Transverse colon (tissue), 4 donors: ENCODE data around the gene MESD. TPM values are rescaled to one million over a fixed set of nuclear protein-coding genes. Genes with fewer than 3 reads are reported as not detected.

Source experiments
- DNase-seq: peaks from one replicate; pipeline ENCODE4 v3.0.0-alpha.2; 2019
- H3K27ac ChIP-seq, 4 donors: fragments of 200-600 bp; sonication (generic); 2 replicates each; pipeline ENCODE4 v1.5.1; 2016 to 2018; ENCODE audit warnings: inconsistent platforms in 4 of 4
- H3K27me3 ChIP-seq: fragments of 200-600 bp; sonication (generic); 2 replicates; pipeline ENCODE4 v1.5.1; 2017; ENCODE audit warnings: inconsistent platforms
- H3K36me3 ChIP-seq, 4 donors: fragments of 200-600 bp; sonication (generic); 2 replicates each; pipeline ENCODE4 v1.5.1; 2017 to 2019; ENCODE audit warnings: inconsistent platforms in 4 of 4
- H3K4me1 ChIP-seq, 4 donors: fragments of 200-600 bp; sonication (generic); 2 replicates each; pipeline ENCODE4 v1.5.1; 2017 to 2020; ENCODE audit warnings: inconsistent platforms in 4 of 4
- H3K4me3 ChIP-seq, 4 donors: fragments of 200-600 bp; sonication (generic); 1 replicate in 1 of 4; 2 replicates in 3 of 4; pipeline versions ENCODE4 v1.5.1 to v1.6.1; 2017 to 2019; ENCODE audit warnings: inconsistent platforms in 4 of 4
- H3K9me3 ChIP-seq, 2 donors: fragments of 200-600 bp; sonication (generic); 2 replicates each; pipeline ENCODE4 v1.5.1; 2017 to 2019; ENCODE audit warnings: inconsistent platforms in 2 of 2
- EP300 ChIP-seq: sonication (generic); formaldehyde crosslinking; IDR thresholded peaks from one replicate; pipeline ENCODE4 v1.6.1; 2017; ENCODE audit warnings: antibody characterized with exemption, low read depth
- POLR2A ChIP-seq: fragments of 450-650 bp; IDR thresholded peaks from one replicate; pipeline ENCODE4 v1.6.1; 2016; ENCODE audit warnings: antibody characterized with exemption, mild to moderate bottlenecking, moderate library complexity
- POLR2AphosphoS5 ChIP-seq, 3 donors: sonication (generic); formaldehyde crosslinking; IDR thresholded peaks; one replicate each; pipeline ENCODE4 v1.6.1; 2016; ENCODE audit warnings: antibody characterized with exemption in 3 of 3
- WGBS, 2 donors: methylation state at CpG; one replicate each; pipeline ENCODE4 v1.1.5; 2018; ENCODE audit warnings: low coverage in 1 of 2; 5-methylcytosine and 5-hydroxymethylcytosine counted together
- in situ Hi-C, 4 donors: fragments of 200-750 bp; cut with MboI; loops; one replicate each; pipeline versions ENCODE4 v1.15.0 to v1.15.1; 2017; ENCODE audit warnings: low sequenced_read_pairs in 3 of 4, low pct_ligation_motif_present in 1 of 4, low pct_unique_long_range_greater_than_20kb in 1 of 4
- intact Hi-C: fragments of 100-400 bp; cut with DNase I; formaldehyde crosslinking; loops from one replicate; pipeline ENCODE4 v1.15.1; 2023; ENCODE audit warnings: low total_unique reads
- total RNA-seq, 4 donors: library from RNA; depleted of rRNA; stranded (reverse); fragments of >200 nt; gene quantifications; one replicate each; pipeline ENCODE4 v1.1.0, GENCODE V29; 2016
- TF ChIP-seq, protein P1 (sequence below), 5 experiments: fragments of 200-600 bp in 3 of 5; fragments of 450-650 bp in 2 of 5; sonication (generic) in 3 of 5; IDR thresholded peaks; 1 replicate in 2 of 5; 2 replicates in 3 of 5; pipeline ENCODE4 v1.5.1; 2016 to 2017; ENCODE audit warnings: antibody characterized with exemption in 5 of 5, inconsistent platforms in 3 of 5, mild to moderate bottlenecking in 2 of 5, moderate library complexity in 1 of 5

Gene MESD
- total RNA-seq, 4 donors from 2014 or later: 15.8 to 39.3 (median 19.2) TPM

DNA sequence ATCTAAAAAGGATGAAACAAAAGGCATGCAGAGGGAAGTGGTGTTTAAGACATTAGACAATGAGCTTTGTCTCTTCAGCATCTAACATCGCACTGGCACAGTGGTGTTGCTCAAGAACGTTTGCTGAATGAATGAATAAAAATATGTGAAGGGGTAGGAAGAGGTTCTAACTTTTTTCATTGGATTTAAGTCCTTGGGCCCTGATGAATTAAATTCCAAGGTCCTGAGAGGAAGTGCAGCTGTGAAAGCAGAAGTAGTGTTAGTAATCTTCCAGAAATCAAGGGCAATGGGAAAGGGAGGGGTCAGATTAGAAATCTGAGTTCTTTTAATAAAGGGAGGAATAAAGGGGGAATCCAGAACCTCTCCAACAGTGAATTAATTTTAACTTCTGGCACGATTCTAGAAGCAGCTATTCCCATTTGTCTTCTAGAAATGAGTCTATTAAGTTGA is 40.7 kb upstream of the MESD start:
- no peaks in the 10 kb centered on the region for H3K27me3 ChIP-seq
- intact Hi-C loops: no loop called here
- H3K27ac ChIP-seq: no peak overlapping the region
- no peak for DNase-seq
- WGBS, 2 donors: 71 to 72% methylated on average over 3 of the region's 3 CpGs
- in situ Hi-C loops: no loop called here
- no peaks in the 10 kb centered on the region for H3K9me3 ChIP-seq
- no peaks in the 10 kb centered on the region for H3K36me3 ChIP-seq
- H3K4me1 ChIP-seq: peaks cover 0 to 13% (median 2%) of the 10 kb centered on the region in 4 donors
- TF ChIP-seq POLR2AphosphoS5 (IDR thresholded peaks at IDR 0.05) (no peak), EP300 (no peak), POLR2A (no peak)
- TF ChIP-seq, protein P1, sequence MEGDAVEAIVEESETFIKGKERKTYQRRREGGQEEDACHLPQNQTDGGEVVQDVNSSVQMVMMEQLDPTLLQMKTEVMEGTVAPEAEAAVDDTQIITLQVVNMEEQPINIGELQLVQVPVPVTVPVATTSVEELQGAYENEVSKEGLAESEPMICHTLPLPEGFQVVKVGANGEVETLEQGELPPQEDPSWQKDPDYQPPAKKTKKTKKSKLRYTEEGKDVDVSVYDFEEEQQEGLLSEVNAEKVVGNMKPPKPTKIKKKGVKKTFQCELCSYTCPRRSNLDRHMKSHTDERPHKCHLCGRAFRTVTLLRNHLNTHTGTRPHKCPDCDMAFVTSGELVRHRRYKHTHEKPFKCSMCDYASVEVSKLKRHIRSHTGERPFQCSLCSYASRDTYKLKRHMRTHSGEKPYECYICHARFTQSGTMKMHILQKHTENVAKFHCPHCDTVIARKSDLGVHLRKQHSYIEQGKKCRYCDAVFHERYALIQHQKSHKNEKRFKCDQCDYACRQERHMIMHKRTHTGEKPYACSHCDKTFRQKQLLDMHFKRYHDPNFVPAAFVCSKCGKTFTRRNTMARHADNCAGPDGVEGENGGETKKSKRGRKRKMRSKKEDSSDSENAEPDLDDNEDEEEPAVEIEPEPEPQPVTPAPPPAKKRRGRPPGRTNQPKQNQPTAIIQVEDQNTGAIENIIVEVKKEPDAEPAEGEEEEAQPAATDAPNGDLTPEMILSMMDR (IDR thresholded peaks at IDR 0.05): no peak
- no peak overlapping the region for H3K4me3 ChIP-seq

DNA sequence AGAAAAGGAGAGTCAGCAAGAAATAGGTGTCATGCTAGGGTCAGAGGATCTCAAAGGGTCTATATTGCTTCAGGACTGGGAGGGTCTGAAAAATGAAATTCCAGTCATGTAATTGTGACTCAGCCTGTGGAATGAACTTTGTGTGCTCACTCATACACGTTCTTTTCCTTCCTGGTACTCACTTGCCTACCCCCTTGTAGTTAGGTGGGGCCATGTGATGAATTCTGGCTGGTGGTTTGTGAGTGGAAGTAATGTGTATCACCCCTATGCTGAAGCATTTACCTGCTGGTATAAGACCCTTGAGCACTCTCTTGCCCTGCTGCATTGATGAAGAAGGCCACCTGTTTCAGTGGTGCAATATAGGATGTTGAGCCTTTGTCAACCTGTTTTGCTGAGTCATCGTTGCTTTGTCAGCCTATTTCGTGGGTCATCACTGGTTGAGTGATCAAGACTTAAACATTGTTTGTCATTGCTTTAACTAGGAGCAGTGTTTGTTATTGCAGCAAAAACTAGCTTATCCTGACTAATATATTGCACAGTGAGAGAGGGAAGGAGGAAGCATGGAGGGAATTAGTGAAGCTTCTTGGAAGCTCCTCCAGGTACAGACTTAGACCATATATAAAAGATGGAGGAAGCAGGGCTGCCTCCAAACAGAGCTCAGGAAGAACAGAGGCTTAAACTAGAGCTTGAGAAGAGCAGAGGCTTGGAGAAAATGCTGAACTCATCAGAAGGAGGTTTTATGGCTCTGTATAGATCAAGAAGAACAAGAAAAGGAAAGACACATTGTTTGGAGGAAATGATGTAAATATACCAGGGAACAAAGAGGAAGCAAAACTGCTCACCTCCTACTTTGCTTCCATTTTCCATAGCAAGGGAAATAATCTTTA is 40.0 kb upstream of the MESD start:
- H3K9me3 ChIP-seq: no peaks in the 10 kb centered on the region
- peaks cover 0 to 13% (median 2%) of the 10 kb centered on the region in 4 donors for H3K4me1 ChIP-seq
- 72% methylated on average over 3 of the region's 3 CpGs; no CpG with 5 or more reads in 1 of the 2 donors for WGBS, 2 donors
- intact Hi-C loops: no loop called here
- no peak overlapping the region for H3K27ac ChIP-seq
- TF ChIP-seq POLR2AphosphoS5 (IDR thresholded peaks at IDR 0.05) (no peak), POLR2A (no peak), EP300 (no peak)
- TF ChIP-seq, protein P1 (IDR thresholded peaks at IDR 0.05): no peak
- DNase-seq: no peak
- in situ Hi-C loops: no loop called here
- H3K36me3 ChIP-seq: no peaks in the 10 kb centered on the region
- H3K4me3 ChIP-seq: no peak overlapping the region
- H3K27me3 ChIP-seq: no peaks in the 10 kb centered on the region

DNA sequence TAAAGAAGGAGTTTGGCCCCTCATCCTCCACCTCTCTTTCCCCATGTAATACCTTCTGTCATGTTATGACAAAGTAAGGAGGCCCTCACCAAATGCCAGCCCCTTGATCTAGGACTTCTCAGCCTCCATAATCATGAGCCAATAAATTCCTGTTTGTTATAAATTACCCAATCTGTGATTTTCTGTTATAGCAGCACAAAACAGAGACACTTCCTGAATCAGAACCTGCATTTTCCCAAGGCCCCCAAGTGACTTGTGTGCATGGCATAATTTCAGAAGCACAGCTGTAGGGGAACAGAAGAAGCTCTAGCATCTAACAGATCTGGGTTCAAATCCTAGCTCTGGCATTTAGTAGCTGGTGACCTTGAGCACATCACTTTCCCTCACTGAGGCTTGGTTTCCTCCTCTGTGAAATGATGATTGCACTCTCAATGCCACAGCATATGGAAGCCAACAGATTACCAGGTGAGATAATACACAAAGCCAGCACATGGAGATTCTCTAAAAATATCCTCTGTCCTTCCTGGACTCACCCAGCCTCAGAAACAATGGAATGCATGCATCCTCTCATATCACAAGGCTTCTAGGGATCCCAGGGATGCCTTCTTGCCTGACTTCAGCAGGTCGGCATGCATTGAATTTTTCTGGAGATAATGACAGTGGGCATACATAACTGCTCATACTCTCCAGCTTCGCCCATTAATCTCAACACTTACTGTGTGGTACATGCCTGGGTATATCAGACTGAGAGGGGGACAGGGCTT is 37.4 kb upstream of the MESD start:
- Histone ChIP-seq H3K4me1 (no peaks in the 10 kb centered on the region), H3K27me3 (no peaks in the 10 kb centered on the region), H3K36me3 (no peaks in the 10 kb centered on the region), H3K27ac (no peak overlapping the region), H3K4me3 (no peak overlapping the region), H3K9me3 (no peaks in the 10 kb centered on the region)
- WGBS, 2 donors: 90 to 100% methylated on average over 2 of the region's 2 CpGs
- intact Hi-C loops (no loop called here), in situ Hi-C loops (no loop called here)
- DNase-seq: no peak
- TF ChIP-seq POLR2A (no peak), POLR2AphosphoS5 (IDR thresholded peaks at IDR 0.05) (no peak), EP300 (no peak)
- TF ChIP-seq, protein P1 (IDR thresholded peaks at IDR 0.05): no peak

DNA sequence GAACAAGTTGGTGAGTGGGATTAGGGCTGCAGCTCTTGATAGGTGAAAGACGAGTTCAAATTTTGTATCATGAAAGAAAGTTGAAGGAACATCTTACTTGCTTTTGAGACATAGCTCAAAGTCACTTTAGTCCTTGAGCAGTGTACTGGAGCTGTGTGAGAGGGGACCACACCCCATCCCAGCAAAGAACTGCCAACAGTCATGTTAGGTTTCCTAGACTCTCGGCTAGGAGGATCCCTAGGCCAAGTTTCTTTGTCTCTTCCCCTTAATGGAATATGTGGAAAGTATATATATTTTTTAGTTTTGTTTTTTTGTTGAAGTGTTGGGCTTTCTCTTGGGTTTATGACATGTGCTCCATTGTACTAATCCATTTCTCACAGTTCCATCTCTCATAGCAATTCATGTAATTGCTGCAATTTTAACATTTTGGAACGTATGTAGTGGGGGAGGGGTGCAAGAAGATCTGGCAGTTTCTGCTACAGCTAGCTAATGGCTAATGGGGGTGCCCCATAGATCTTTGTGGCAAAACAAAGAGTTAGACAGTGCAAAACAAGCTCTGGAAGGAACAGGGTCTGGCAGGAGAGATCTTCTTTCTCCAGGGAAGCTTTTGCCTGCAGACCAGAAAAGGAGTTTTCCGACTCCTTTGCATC is 36.2 kb upstream of the MESD start:
- WGBS, 2 donors: 78 to 88% methylated on average over 1 to 4 of the region's 4 CpGs
- Histone ChIP-seq H3K27me3 (no peaks in the 10 kb centered on the region), H3K4me3 (no peak overlapping the region), H3K27ac (no peak overlapping the region), H3K36me3 (no peaks in the 10 kb centered on the region), H3K9me3 (no peaks in the 10 kb centered on the region), H3K4me1 (no peaks in the 10 kb centered on the region)
- in situ Hi-C loops (no loop called here), intact Hi-C loops (no loop called here)
- DNase-seq: no peak
- TF ChIP-seq POLR2AphosphoS5 (IDR thresholded peaks at IDR 0.05) (no peak), POLR2A (no peak)
- TF ChIP-seq, protein P1 (IDR thresholded peaks at IDR 0.05): no peak
